GM19193 (cell line): ENCODE data around the gene SYNJ2.

Source experiments
- POLR2A ChIP-seq: IDR thresholded peaks from 4 replicates; pipeline ENCODE4 v1.6.1; 2011; ENCODE audit not compliant: insufficient read depth, insufficient read length; ENCODE audit errors: extremely low read depth

Gene SYNJ2

GRCh38 chr6:158040804-158041347 lies 59.2 kb downstream of the SYNJ2 start:
- no peak for TF ChIP-seq POLR2A

DNA sequence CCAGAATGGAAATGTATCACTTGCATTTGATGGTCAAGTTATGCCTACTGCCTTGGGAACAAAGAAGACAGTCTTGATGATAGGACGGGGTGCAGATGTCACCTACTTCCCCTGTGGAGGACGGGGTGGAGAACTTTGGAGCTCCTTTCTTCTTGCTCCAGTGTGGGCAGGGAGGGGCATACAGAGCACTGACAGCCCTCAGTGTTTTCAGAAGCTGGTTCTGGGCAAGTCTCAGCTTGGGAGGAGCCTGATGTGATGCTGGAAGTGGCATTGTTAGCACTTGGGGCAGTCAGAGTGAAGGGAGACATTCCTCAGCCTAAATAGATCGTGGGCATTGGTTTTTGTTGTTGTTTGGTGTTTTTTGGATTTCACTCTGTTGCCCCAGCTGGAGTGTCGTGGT lies 59.7 kb downstream of the SYNJ2 start:
- no peak for TF ChIP-seq POLR2A

DNA sequence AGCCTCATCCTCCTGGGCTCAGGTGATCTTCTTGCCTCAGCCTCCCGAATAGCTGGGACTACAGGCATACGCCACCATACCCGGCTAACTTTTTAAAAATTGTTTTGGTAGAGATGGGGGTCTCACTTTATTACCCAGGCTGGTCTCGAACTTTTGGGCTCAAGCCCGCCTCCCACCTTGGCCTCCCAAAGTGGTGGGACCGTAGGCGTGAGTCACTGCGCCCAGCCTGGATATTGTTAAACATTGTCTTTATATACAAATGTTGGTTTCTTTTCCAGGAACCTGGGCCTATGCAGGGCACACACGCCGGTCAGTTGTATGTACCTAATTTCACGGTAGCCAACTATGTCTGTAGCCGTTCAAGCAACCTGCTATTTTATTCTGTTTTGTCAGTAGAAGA lies 60.1 kb downstream of the SYNJ2 start:
- TF ChIP-seq POLR2A, result no peak

DNA sequence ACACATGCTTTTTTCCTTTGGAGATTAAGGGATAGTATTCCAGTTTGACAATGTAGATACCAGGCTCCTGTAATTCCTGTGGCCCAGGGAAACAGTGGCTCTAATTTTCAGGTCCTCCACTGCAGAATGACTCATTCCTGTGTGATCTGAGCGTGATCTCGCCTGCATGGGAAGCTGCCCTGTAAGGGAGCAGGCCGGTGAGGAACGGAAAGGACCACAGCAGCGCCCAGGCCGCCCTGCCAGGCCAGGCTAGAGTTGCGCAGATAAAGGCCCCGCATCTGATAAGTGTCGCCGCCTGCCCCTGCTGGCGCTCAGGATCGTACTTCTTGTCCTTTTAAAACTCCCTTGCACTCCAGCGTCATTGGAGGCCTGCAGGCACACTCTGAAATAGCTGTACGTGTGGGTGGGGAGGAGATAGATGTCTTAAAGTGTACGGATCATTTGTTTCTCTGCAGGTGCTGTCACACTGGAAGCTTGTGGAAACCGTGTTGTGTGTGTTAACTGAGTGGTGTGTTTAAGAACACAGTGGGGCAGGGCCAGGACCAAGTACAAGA lies 60.7 kb downstream of the SYNJ2 start:
- TF ChIP-seq POLR2A, result no peak

GRCh38 chr6:158043008-158043407 lies 61.3 kb downstream of the SYNJ2 start:
- no peak for TF ChIP-seq POLR2A

DNA sequence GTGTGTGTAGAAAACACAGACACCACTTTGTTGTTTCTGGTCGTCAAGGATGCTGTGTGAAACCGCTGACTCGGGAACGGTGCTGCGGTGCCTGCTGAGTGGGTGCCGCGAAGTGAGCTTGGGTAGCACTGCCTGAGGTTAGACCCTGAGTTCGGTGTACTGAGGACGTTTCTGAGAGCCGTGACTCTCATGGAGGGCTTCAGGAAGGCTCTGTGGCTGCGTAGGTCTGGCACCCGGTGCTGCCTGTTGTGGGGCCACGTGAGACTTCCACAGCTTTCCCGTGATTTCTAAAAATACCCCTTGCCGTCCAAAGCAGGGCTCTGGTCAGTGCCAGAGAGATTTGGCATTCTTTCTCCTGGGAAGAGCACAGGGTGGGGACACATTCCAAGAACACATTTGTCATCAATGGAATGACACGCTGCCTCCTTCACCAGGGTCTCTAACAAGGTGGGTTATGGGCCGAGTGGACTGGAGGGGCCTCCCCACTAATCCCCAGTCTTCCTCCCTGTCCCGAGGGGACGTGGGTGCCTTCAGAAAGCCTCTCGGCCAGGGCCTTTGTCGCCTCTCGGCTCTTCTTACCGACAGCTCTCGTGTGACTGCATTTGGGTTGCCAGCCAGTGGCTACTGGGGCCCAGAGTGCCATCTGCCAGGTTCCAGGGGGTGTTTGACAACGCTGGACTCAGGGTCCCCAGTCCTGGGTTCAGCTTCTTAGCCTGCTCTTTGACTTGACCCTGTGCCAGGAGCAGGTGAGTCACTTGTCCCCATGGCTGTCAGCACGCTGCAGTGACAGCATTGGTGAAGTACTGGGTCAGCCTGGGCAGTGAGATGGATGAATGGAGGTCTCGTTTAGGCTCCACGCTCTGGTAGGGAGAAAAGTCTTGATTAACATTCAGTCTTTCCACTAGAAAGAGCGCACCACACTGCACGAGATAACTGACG lies 62.2 kb downstream of the SYNJ2 start:
- TF ChIP-seq POLR2A, result no peak

DNA sequence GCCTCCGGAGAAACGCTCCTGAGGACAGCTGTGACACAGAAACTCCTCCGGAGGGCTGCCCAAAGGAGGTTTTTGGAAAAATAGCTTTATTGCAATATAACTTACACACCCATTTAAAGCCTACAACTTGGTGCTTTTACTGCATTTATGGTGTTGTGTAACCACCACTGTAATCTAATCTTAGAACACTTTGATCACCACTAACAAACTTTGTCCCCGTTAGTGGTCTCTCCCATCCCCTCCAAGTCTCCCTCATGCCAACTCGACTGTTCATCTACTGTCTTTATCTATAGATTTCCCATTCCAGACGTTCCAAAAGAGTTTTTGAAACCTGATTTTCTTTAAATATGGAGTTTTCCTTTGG lies 62.8 kb downstream of the SYNJ2 start:
- no peak for TF ChIP-seq POLR2A

DNA sequence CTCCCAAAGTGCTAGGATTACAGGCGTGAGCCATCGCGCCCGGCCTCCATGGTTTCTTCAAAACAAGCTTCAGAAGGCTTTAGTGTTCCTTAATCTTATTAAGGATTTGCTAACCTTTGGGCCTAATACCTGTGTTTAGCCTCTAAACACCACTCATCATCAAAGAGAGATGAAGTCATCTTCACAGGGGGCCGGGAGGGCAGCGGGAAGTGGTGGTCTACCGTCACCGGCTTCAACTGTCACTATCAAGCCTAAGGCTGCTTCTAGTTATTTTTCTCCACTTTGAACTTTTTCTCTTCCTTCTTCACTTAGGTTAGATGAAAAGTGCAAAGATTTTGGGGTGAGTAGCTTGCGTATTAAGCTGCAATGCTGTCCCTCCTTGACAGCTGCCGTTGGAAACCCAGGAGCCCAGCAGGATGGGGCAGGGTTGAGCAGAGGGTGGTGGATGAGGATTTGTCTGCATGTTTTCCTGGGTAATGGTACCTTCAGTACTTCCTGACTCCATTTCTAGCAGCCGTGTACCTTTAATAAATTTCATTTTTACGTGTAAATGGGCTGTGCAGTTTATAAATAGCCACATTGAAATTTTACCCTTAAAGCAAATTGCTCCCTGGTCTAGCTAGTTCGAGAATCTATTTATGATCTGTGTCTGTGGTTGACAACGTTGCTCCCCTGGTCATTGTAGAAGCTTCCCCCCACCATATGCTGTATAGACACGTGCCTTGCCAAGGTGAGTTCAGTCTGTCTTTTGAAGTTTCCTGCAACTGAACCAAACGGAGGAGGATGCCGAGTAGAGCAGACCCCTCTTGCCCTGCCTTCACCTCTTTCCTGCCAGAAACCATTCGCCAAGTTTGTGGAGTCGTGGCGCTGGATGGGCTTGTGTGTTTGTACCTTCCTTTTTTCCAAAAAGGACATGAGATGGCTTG lies 64.8 kb downstream of the SYNJ2 start:
- no peak for TF ChIP-seq POLR2A

GRCh38 chr6:158047127-158047518 lies 65.5 kb downstream of the SYNJ2 start:
- TF ChIP-seq POLR2A, result no peak

- TF ChIP-seq POLR2A, result no peak
These were observed 66.1 kb downstream of the SYNJ2 start for GRCh38 chr6:158047563-158048323.

GRCh38 chr6:158048589-158048988 lies 66.9 kb downstream of the SYNJ2 start:
- TF ChIP-seq POLR2A, result no peak

- TF ChIP-seq POLR2A, result no peak
These were observed 67.7 kb downstream of the SYNJ2 start for GRCh38 chr6:158049055-158050028.

DNA sequence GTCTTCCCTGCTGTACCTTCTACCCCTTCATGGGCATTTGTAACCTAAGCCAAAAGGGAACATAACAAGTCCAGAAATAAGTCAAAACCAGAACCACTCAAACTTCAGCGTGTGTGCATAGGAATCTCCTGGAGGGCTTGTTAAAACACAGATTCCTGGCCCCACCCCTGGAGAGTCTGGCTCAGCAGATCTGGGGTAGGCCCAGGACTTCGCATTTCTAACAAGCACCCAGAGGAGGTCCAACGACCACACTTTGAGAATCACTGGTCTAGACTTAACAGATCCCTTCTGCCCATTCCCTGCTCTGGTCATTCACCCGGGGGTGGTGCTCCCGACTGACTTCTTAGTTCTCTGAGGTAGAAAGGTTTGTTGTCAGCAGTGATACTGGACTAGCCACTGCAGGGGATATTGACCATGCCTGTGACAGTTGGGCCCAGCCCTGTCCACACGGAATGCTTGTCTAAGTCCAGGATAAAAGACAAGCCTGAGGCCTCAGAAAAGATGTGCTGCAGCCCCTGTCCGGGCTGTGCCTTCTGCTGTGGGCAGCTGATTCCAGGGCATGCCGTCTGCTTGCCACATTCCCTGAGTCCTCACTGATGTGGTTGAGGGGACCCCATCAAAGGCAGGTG lies 68.6 kb downstream of the SYNJ2 start:
- no peak for TF ChIP-seq POLR2A

- no peak for TF ChIP-seq POLR2A
These were observed 69.3 kb downstream of the SYNJ2 start for GRCh38 chr6:158050955-158051354.
